CD4-positive, alpha-beta memory T cell (primary cell): Measurements from ENCODE around the gene ITGBL1. TPM values are rescaled to one million over a fixed set of nuclear protein-coding genes. Genes with fewer than 3 reads are reported as not detected.

Experiments used
- CTCF ChIA-PET: fragments of 350-600 bp; sonication (Branson Sonifier 250); formaldehyde crosslinking; loops from one replicate; lab custom pipeline; 2021; ENCODE audit warnings: inconsistent platforms; ENCODE audit not compliant: partially characterized antibody; lab: Charles Lee
- POLR2A ChIA-PET: fragments of 350-600 bp; sonication (Branson Sonifier 250); formaldehyde crosslinking; loops from one replicate; lab custom pipeline; 2021; ENCODE audit not compliant: partially characterized antibody; lab: Charles Lee
- DNase-seq, 5 donors: peaks; one replicate each; pipeline versions ENCODE4 v3.0.0 to v3.0.0-alpha.2; 2020 to 2022; ENCODE audit warnings: mixed read lengths in 1 of 5
- H3K27ac ChIP-seq: one replicate; pipeline ENCODE4 v1.7.0; 2013; ENCODE audit warnings: low read depth, low read length
- H3K27me3 ChIP-seq: 2 replicates; pipeline ENCODE4 v1.7.0; 2013; ENCODE audit warnings: mild to moderate bottlenecking, low read length, moderate library complexity; ENCODE audit not compliant: insufficient read depth
- H3K36me3 ChIP-seq: 2 replicates; pipeline ENCODE4 v1.7.0; 2013; ENCODE audit warnings: mild to moderate bottlenecking, low read length, moderate library complexity; ENCODE audit not compliant: insufficient read depth
- H3K4me1 ChIP-seq: 2 replicates; pipeline ENCODE4 v1.7.0; 2013; ENCODE audit warnings: mild to moderate bottlenecking, low read length, moderate library complexity; ENCODE audit not compliant: insufficient read depth
- H3K4me3 ChIP-seq, 2 donors: one replicate each; pipeline ENCODE4 v1.7.0; 2013; ENCODE audit warnings: low read length in 2 of 2, mild to moderate bottlenecking in 1 of 2
- H3K9me3 ChIP-seq, 2 donors: one replicate each; pipeline ENCODE4 v1.7.0; 2013; ENCODE audit warnings: low read length in 2 of 2, control low read depth in 1 of 2; ENCODE audit not compliant: control insufficient read depth in 1 of 2
- H3K27ac Mint-ChIP-seq, 7 donors: one replicate each; pipeline ENCODE4 v1.8.0; 2020 to 2021; ENCODE audit warnings: mixed read lengths in 7 of 7, mild to moderate bottlenecking in 6 of 7, inconsistent platforms in 3 of 7, moderate library complexity in 3 of 7
- H3K27me3 Mint-ChIP-seq, 2 donors: one replicate each; pipeline ENCODE4 v1.8.0; 2020 to 2021; ENCODE audit warnings: mixed read lengths in 2 of 2
- H3K36me3 Mint-ChIP-seq, 2 donors: one replicate each; pipeline ENCODE4 v1.8.0; 2020 to 2021; ENCODE audit warnings: mixed read lengths in 2 of 2, inconsistent platforms in 1 of 2, mild to moderate bottlenecking in 1 of 2
- H3K4me1 Mint-ChIP-seq, 4 donors: one replicate each; pipeline ENCODE4 v1.8.0; 2020 to 2021; ENCODE audit warnings: mixed read lengths in 4 of 4, mild to moderate bottlenecking in 1 of 4
- H3K4me3 Mint-ChIP-seq, 8 donors: one replicate each; pipeline ENCODE4 v1.8.0; 2020 to 2021; ENCODE audit warnings: mixed read lengths in 8 of 8, mild to moderate bottlenecking in 7 of 8, moderate library complexity in 6 of 8, inconsistent platforms in 3 of 8
- H3K9me3 Mint-ChIP-seq, 8 donors: one replicate each; pipeline ENCODE4 v1.8.0; 2020 to 2021; ENCODE audit warnings: mixed read lengths in 8 of 8, mild to moderate bottlenecking in 5 of 8, inconsistent platforms in 3 of 8, moderate library complexity in 1 of 8
- intact Hi-C: fragments of 100-400 bp; cut with micrococcal nuclease; formaldehyde crosslinking; loops from one replicate; pipeline ENCODE4 v1.15.1; 2023
- polyA plus RNA-seq, 2 donors: library from polyadenylated mRNA; unstranded; fragments of 300-500 nt; fragmentation: Illumina TruSeq; gene quantifications; one replicate each; pipeline ENCODE4 v1.2.3, GENCODE V29; 2021
- total RNA-seq, 2 experiments: library from RNA; stranded (reverse); gene quantifications; one replicate each; pipeline ENCODE4 v1.2.3, GENCODE V29; 2021

Gene ITGBL1
- total and polyA plus RNA-seq, 4 experiments from 2014 or later: not detected

GRCh38 chr13:101429733-101430132, 22.7 kb upstream of the ITGBL1 start:
- Mint-ChIP-seq H3K27ac (no peak overlapping the region), H3K4me1 (no peaks in the 10 kb centered on the region), H3K4me3 (no peak overlapping the region), H3K36me3 (no peaks in the 10 kb centered on the region), H3K9me3 (peaks cover 0 to 2% (median 0%) of the 10 kb centered on the region in 8 donors), H3K27me3 (peaks cover 11% of the 10 kb centered on the region in 2 donors)
- Histone ChIP-seq H3K9me3 (no peaks in the 10 kb centered on the region), H3K4me1 (no peaks in the 10 kb centered on the region), H3K36me3 (no peaks in the 10 kb centered on the region), H3K4me3 (no peak overlapping the region), H3K27ac (no peak overlapping the region), H3K27me3 (no peaks in the 10 kb centered on the region)
- POLR2A ChIA-PET: no interaction called here
- CTCF ChIA-PET: no interaction called here
- intact Hi-C loops: no loop called here
- no peak for DNase-seq

GRCh38 chr13:101433895-101434294, 18.6 kb upstream of the ITGBL1 start:
- Histone ChIP-seq H3K4me1 (no peaks in the 10 kb centered on the region), H3K9me3 (no peaks in the 10 kb centered on the region), H3K36me3 (no peaks in the 10 kb centered on the region), H3K4me3 (no peak overlapping the region), H3K27ac (no peak overlapping the region), H3K27me3 (no peaks in the 10 kb centered on the region)
- ChIA-PET CTCF (no interaction called here), POLR2A (no interaction called here)
- peaks cover 9 to 17% of the 10 kb centered on the region in 2 donors for H3K27me3 Mint-ChIP-seq
- no peaks in the 10 kb centered on the region for H3K9me3 Mint-ChIP-seq
- no peaks in the 10 kb centered on the region for H3K36me3 Mint-ChIP-seq
- H3K4me1 Mint-ChIP-seq: no peaks in the 10 kb centered on the region
- DNase-seq: no peak
- intact Hi-C loops: no loop called here
- no peak overlapping the region for H3K27ac Mint-ChIP-seq
- H3K4me3 Mint-ChIP-seq: no peak overlapping the region

GRCh38 chr13:101434486-101434885, 18.0 kb upstream of the ITGBL1 start:
- Histone ChIP-seq H3K4me3 (no peak overlapping the region), H3K9me3 (no peaks in the 10 kb centered on the region), H3K4me1 (no peaks in the 10 kb centered on the region), H3K27me3 (no peaks in the 10 kb centered on the region), H3K27ac (no peak overlapping the region), H3K36me3 (no peaks in the 10 kb centered on the region)
- no peaks in the 10 kb centered on the region for H3K4me1 Mint-ChIP-seq
- H3K27me3 Mint-ChIP-seq: peaks cover 10 to 16% of the 10 kb centered on the region in 2 donors
- no peak overlapping the region for H3K4me3 Mint-ChIP-seq
- DNase-seq: no peak
- H3K27ac Mint-ChIP-seq: no peak overlapping the region
- POLR2A ChIA-PET: no interaction called here
- no peaks in the 10 kb centered on the region for H3K9me3 Mint-ChIP-seq
- intact Hi-C loops: no loop called here
- CTCF ChIA-PET: no interaction called here
- no peaks in the 10 kb centered on the region for H3K36me3 Mint-ChIP-seq

GRCh38 chr13:101447852-101448251, 4.6 kb upstream of the ITGBL1 start:
- Mint-ChIP-seq H3K4me3 (no peak overlapping the region), H3K27me3 (peaks cover 7 to 16% of the 10 kb centered on the region in 2 donors), H3K36me3 (no peaks in the 10 kb centered on the region), H3K4me1 (no peaks in the 10 kb centered on the region), H3K9me3 (peaks cover 0 to 2% (median 0%) of the 10 kb centered on the region in 8 donors), H3K27ac (no peak overlapping the region)
- no peaks in the 10 kb centered on the region for H3K4me1 ChIP-seq
- ChIA-PET CTCF (no interaction called here), POLR2A (no interaction called here)
- no peak overlapping the region for H3K4me3 ChIP-seq
- intact Hi-C loops: no loop called here
- no peaks in the 10 kb centered on the region for H3K9me3 ChIP-seq
- no peaks in the 10 kb centered on the region for H3K36me3 ChIP-seq
- no peaks in the 10 kb centered on the region for H3K27me3 ChIP-seq
- H3K27ac ChIP-seq: no peak overlapping the region
- no peak for DNase-seq

- no peaks in the 10 kb centered on the region for H3K4me1 ChIP-seq
- no peak for DNase-seq
These were observed 2.4 kb upstream of the ITGBL1 start for GRCh38 chr13:101449790-101450748.

GRCh38 chr13:101450749-101451130, 1.7 kb upstream of the ITGBL1 start:
- H3K9me3 ChIP-seq: no peaks in the 10 kb centered on the region
- Mint-ChIP-seq H3K4me1 (peaks cover 3 to 14% (median 4%) of the 10 kb centered on the region in 4 donors), H3K4me3 (no peak overlapping the region), H3K36me3 (no peaks in the 10 kb centered on the region), H3K27ac (no peak overlapping the region), H3K27me3 (peaks cover 19 to 29% of the 10 kb centered on the region in 2 donors), H3K9me3 (peaks cover 0 to 2% (median 0%) of the 10 kb centered on the region in 8 donors)
- no peaks in the 10 kb centered on the region for H3K4me1 ChIP-seq
- ChIA-PET POLR2A (no interaction called here), CTCF (no interaction called here)
- no peaks in the 10 kb centered on the region for H3K36me3 ChIP-seq
- intact Hi-C loops: no loop called here
- H3K27ac ChIP-seq: no peak overlapping the region
- no peak for DNase-seq
- no peaks in the 10 kb centered on the region for H3K27me3 ChIP-seq
- no peak overlapping the region for H3K4me3 ChIP-seq

More at GRCh38 chr13:101449790-101450748, 2.4 kb upstream of the ITGBL1 start:
- Histone ChIP-seq H3K27me3 (no peaks in the 10 kb centered on the region), H3K4me3 (no peak overlapping the region), H3K36me3 (no peaks in the 10 kb centered on the region), H3K9me3 (no peaks in the 10 kb centered on the region), H3K27ac (no peak overlapping the region)
- intact Hi-C loops: no loop called here
- no peak overlapping the region for H3K27ac Mint-ChIP-seq
- H3K36me3 Mint-ChIP-seq: no peaks in the 10 kb centered on the region
- POLR2A ChIA-PET: no interaction called here
- H3K4me3 Mint-ChIP-seq: no peak overlapping the region
- peaks cover 3 to 14% (median 4%) of the 10 kb centered on the region in 4 donors for H3K4me1 Mint-ChIP-seq
- peaks cover 0 to 2% (median 0%) of the 10 kb centered on the region in 8 donors for H3K9me3 Mint-ChIP-seq
- CTCF ChIA-PET: no interaction called here
- peaks cover 17 to 28% of the 10 kb centered on the region in 2 donors for H3K27me3 Mint-ChIP-seq

- POLR2A ChIA-PET: no interaction called here
- Histone ChIP-seq H3K36me3 (no peaks in the 10 kb centered on the region), H3K4me3 (no peak overlapping the region), H3K4me1 (no peaks in the 10 kb centered on the region), H3K27me3 (no peaks in the 10 kb centered on the region), H3K9me3 (no peaks in the 10 kb centered on the region), H3K27ac (no peak overlapping the region)
- CTCF ChIA-PET: no interaction called here
- no peaks in the 10 kb centered on the region for H3K36me3 Mint-ChIP-seq
- H3K9me3 Mint-ChIP-seq: peaks cover 0 to 2% (median 0%) of the 10 kb centered on the region in 8 donors
- H3K27me3 Mint-ChIP-seq: peaks cover 19 to 29% of the 10 kb centered on the region in 2 donors
- peaks cover 3 to 14% (median 4%) of the 10 kb centered on the region in 4 donors for H3K4me1 Mint-ChIP-seq
- no peak overlapping the region for H3K4me3 Mint-ChIP-seq
- intact Hi-C loops: no loop called here
- H3K27ac Mint-ChIP-seq: no peak overlapping the region
- no peak for DNase-seq
These were observed 834 bp upstream of the ITGBL1 start for GRCh38 chr13:101451641-101452040.
